GM13976 (cell line): ENCODE measurements around the gene RUFY4.

ENCODE experiments used
- DNase-seq: peaks from one replicate; pipeline ENCODE4 v3.0.0; 2012; ENCODE audit warnings: low spot score
- CTCF ChIP-seq: IDR thresholded peaks from 2 replicates; pipeline ENCODE4 v1.5.1; 2012; ENCODE audit warnings: borderline replicate concordance, mild to moderate bottlenecking; ENCODE audit not compliant: insufficient read depth; ENCODE audit errors: extremely low read depth, missing control alignments, control extremely low read depth
- in situ Hi-C: fragments of 300-500 bp; cut with MboI; formaldehyde crosslinking; loops from one replicate; pipeline ENCODE4 v1.12.0; 2022; ENCODE audit warnings: low sequenced_read_pairs, mixed read lengths, inconsistent platforms; ENCODE audit not compliant: unreplicated experiment

The RUFY4 gene

GRCh38 chr2:218060950-218061660 is 7.9 kb upstream of the RUFY4 start:
- no peak for TF ChIP-seq CTCF
- no peak for DNase-seq
- in situ Hi-C loops: loop anchor here (25.0 kb wide), 1 partner anchor 274 kb away; no protein-coding TSS in a partner anchor

GRCh38 chr2:218063486-218063885 is 5.6 kb upstream of the RUFY4 start:
- peak; percentile 62 for DNase-seq
- no peak for TF ChIP-seq CTCF
- in situ Hi-C loops: loop anchor here (25.0 kb wide), 1 partner anchor 276 kb away; no protein-coding TSS in a partner anchor

- TF ChIP-seq CTCF: no peak
- in situ Hi-C loops: loop anchor here (25.0 kb wide), 1 partner anchor 277 kb away; no protein-coding TSS in a partner anchor
- DNase-seq: no peak
Observed at GRCh38 chr2:218063896-218064295, 5.2 kb upstream of the RUFY4 start.

- in situ Hi-C loops: loop anchor here (25.0 kb wide), 1 partner anchor 278 kb away; no protein-coding TSS in a partner anchor
- no peak for TF ChIP-seq CTCF
- DNase-seq: no peak
Observed at GRCh38 chr2:218065239-218066006, 3.6 kb upstream of the RUFY4 start.

GRCh38 chr2:218066926-218067515 is 2.0 kb upstream of the RUFY4 start:
- DNase-seq: no peak
- TF ChIP-seq CTCF: no peak
- in situ Hi-C loops: loop anchor here (25.0 kb wide), 1 partner anchor 280 kb away; no protein-coding TSS in a partner anchor

- DNase-seq: no peak
- in situ Hi-C loops: loop anchor here (25.0 kb wide), 1 partner anchor 280 kb away; no protein-coding TSS in a partner anchor
- TF ChIP-seq CTCF: no peak
Observed at GRCh38 chr2:218067523-218067922, 1.5 kb upstream of the RUFY4 start.
